Measurements from ENCODE around the gene WFS1.

The WFS1 gene

GRCh38 chr4:6269616-6270511 lies at the start of gene WFS1:
Gene WFS1 (plus strand): TSS chr4:6269850. CDS start chr4:6277456, 7,606 bp downstream.
- DNase-seq (ENCODE audit: low read depth) = peak; percentile 97

- no peak for DNase-seq (ENCODE audit: low read depth)
Measured at GRCh38 chr4:6221301-6221850, 48.3 kb upstream of the WFS1 start.

GRCh38 chr4:6221851-6222760 lies 47.5 kb upstream of the WFS1 start:
- DNase-seq (ENCODE audit: low read depth) = no peak

- DNase-seq (ENCODE audit: low read depth) = no peak
Measured at GRCh38 chr4:6222761-6223292, 46.8 kb upstream of the WFS1 start.

GRCh38 chr4:6224735-6225134 lies 44.9 kb upstream of the WFS1 start:
- DNase-seq (ENCODE audit: low read depth) = no peak

GRCh38 chr4:6225469-6225868 lies 44.2 kb upstream of the WFS1 start:
- DNase-seq (ENCODE audit: low read depth) = no peak

GRCh38 chr4:6226506-6226905 lies 43.1 kb upstream of the WFS1 start:
- no peak for DNase-seq (ENCODE audit: low read depth)

- DNase-seq (ENCODE audit: low read depth) = no peak
Measured at GRCh38 chr4:6227412-6228157, 42.1 kb upstream of the WFS1 start.

- no peak for DNase-seq (ENCODE audit: low read depth)
Measured at GRCh38 chr4:6228158-6229067, 41.2 kb upstream of the WFS1 start.

GRCh38 chr4:6229095-6229494 lies 40.6 kb upstream of the WFS1 start:
- DNase-seq (ENCODE audit: low read depth) = no peak

GRCh38 chr4:6229671-6230501 lies 39.8 kb upstream of the WFS1 start:
- DNase-seq (ENCODE audit: low read depth) = no peak

- DNase-seq (ENCODE audit: low read depth) = no peak
Measured at GRCh38 chr4:6230502-6230785, 39.2 kb upstream of the WFS1 start.

GRCh38 chr4:6230827-6231662 lies 38.6 kb upstream of the WFS1 start:
- no peak for DNase-seq (ENCODE audit: low read depth)

- no peak for DNase-seq (ENCODE audit: low read depth)
Measured at GRCh38 chr4:6231663-6232165, 37.9 kb upstream of the WFS1 start.

- no peak for DNase-seq (ENCODE audit: low read depth)
Measured at GRCh38 chr4:6232836-6233785, 36.5 kb upstream of the WFS1 start.

GRCh38 chr4:6233929-6234328 lies 35.7 kb upstream of the WFS1 start:
- DNase-seq (ENCODE audit: low read depth) = no peak

GRCh38 chr4:6235012-6235411 lies 34.6 kb upstream of the WFS1 start:
- DNase-seq (ENCODE audit: low read depth) = no peak
